Stomach (tissue), 9 donors: ENCODE results near the gene KRT25. TPM values are rescaled to one million over a fixed set of nuclear protein-coding genes. Genes with fewer than 3 reads are reported as not detected.

Source experiments
- DNase-seq, 2 donors: peaks; one replicate each; pipeline versions ENCODE4 v3.0.0 to v3.0.0-alpha.2; 2013 to 2019
- H3K27ac ChIP-seq, 5 donors: fragments of 200-600 bp in 4 of 5; sonication (generic) in 4 of 5; one replicate each; pipeline ENCODE4 v1.5.1; 2013 to 2019; ENCODE audit warnings: mild to moderate bottlenecking in 1 of 5, moderate library complexity in 1 of 5
- H3K27me3 ChIP-seq, 3 donors: fragments of 200-600 bp; sonication (generic); one replicate each; pipeline ENCODE4 v1.5.1; 2017 to 2019; ENCODE audit warnings: mixed run types in 1 of 3
- H3K36me3 ChIP-seq, 4 donors: fragments of 200-600 bp; sonication (generic); 1 replicate in 3 of 4; 2 replicates in 1 of 4; pipeline ENCODE4 v1.5.1; 2016 to 2019
- H3K4me1 ChIP-seq, 4 donors: fragments of 200-600 bp; sonication (generic); one replicate each; pipeline ENCODE4 v1.5.1; 2016 to 2019
- H3K4me3 ChIP-seq, 4 donors: fragments of 200-600 bp; sonication (generic) in 3 of 4; one replicate each; pipeline ENCODE4 v1.5.1; 2016 to 2019; ENCODE audit warnings: mild to moderate bottlenecking in 1 of 4
- H3K9me3 ChIP-seq, 4 donors: fragments of 200-600 bp; sonication (generic); one replicate each; pipeline ENCODE4 v1.5.1; 2016 to 2019
- EP300 ChIP-seq: sonication (generic); formaldehyde crosslinking; IDR thresholded peaks from one replicate; pipeline ENCODE4 v1.6.1; 2017; ENCODE audit warnings: antibody characterized with exemption
- POLR2A ChIP-seq, 4 donors: fragments of 450-650 bp; IDR thresholded peaks; one replicate each; pipeline ENCODE4 v1.6.1; 2016; ENCODE audit warnings: antibody characterized with exemption in 4 of 4, control low read depth in 2 of 4, mild to moderate bottlenecking in 1 of 4, moderate library complexity in 1 of 4
- POLR2AphosphoS5 ChIP-seq, 3 donors: sonication (generic); formaldehyde crosslinking; IDR thresholded peaks; one replicate each; pipeline ENCODE4 v1.6.1; 2016; ENCODE audit warnings: antibody characterized with exemption in 3 of 3
- WGBS, 5 donors: extraction: QIAGEN DNeasy Blood & Tissue Kit in 3 of 5; methylation state at CpG; one replicate each; pipeline versions ENCODE4 v1.1.5 to v1.1.7; 2013 to 2018; 5-methylcytosine and 5-hydroxymethylcytosine counted together
- intact Hi-C: fragments of 100-400 bp; cut with DNase I; formaldehyde crosslinking; loops from one replicate; pipeline ENCODE4 v1.15.1; 2023; ENCODE audit warnings: low total_unique reads
- polyA plus RNA-seq, 3 donors: library from polyadenylated mRNA; stranded (reverse); fragments of 200-250 nt; gene quantifications; one replicate each; pipeline ENCODE4 v1.2.3, GENCODE V29; 2013
- total RNA-seq, 5 donors: library from RNA; depleted of rRNA; stranded (reverse); fragments of >200 nt; gene quantifications; one replicate each; pipeline versions ENCODE4 v1.1.0 to v1.2.3, GENCODE V29; 2014 to 2016
- TF ChIP-seq, protein P1 (sequence below), 7 experiments: fragments of 450-650 bp in 4 of 7; fragments of 200-600 bp in 3 of 7; sonication (generic) in 3 of 7; IDR thresholded peaks; one replicate each; pipeline ENCODE4 v1.5.1; 2016 to 2019; ENCODE audit warnings: antibody characterized with exemption in 7 of 7, control low read depth in 2 of 7, mild to moderate bottlenecking in 1 of 7
- donor health status: healthy with polysubstance abuse.
- donor health status: Bipolar disorder and iron deficiency.
- donor health status: healthy.

KRT25 gene
- total and polyA plus RNA-seq, 8 donors: not detected

GRCh38 chr17:40779181-40779909 is 24.2 kb upstream of the KRT25 start:
- H3K27me3 ChIP-seq: peaks cover 0 to 56% (median 9%) of the 10 kb centered on the region in 3 donors
- H3K27ac ChIP-seq: no peak overlapping the region
- no peaks in the 10 kb centered on the region for H3K36me3 ChIP-seq
- DNase-seq: peak in 1 of 2 donors; percentile 50
- peak overlapping the region in 3 of 4 donors; percentile 9 to 25 (median 23) for H3K4me3 ChIP-seq
- H3K9me3 ChIP-seq: no peaks in the 10 kb centered on the region
- whole genome bisulfite sequencing, 5 donors: 18 to 32% (median 27%) methylated on average over 35 to 37 of the region's 37 CpGs
- TF ChIP-seq POLR2AphosphoS5 (IDR thresholded peaks at IDR 0.05) (no peak), EP300 (no peak), POLR2A (IDR thresholded peaks at IDR 0.05) (no peak)
- TF ChIP-seq, protein P1, sequence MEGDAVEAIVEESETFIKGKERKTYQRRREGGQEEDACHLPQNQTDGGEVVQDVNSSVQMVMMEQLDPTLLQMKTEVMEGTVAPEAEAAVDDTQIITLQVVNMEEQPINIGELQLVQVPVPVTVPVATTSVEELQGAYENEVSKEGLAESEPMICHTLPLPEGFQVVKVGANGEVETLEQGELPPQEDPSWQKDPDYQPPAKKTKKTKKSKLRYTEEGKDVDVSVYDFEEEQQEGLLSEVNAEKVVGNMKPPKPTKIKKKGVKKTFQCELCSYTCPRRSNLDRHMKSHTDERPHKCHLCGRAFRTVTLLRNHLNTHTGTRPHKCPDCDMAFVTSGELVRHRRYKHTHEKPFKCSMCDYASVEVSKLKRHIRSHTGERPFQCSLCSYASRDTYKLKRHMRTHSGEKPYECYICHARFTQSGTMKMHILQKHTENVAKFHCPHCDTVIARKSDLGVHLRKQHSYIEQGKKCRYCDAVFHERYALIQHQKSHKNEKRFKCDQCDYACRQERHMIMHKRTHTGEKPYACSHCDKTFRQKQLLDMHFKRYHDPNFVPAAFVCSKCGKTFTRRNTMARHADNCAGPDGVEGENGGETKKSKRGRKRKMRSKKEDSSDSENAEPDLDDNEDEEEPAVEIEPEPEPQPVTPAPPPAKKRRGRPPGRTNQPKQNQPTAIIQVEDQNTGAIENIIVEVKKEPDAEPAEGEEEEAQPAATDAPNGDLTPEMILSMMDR (IDR thresholded peaks at IDR 0.05): no peak
- H3K4me1 ChIP-seq: no peaks in the 10 kb centered on the region
- intact Hi-C loops: no loop called here

GRCh38 chr17:40778461-40778860 is 23.3 kb upstream of the KRT25 start:
- Histone ChIP-seq H3K27me3 (peaks cover 0 to 56% (median 9%) of the 10 kb centered on the region in 3 donors), H3K9me3 (no peaks in the 10 kb centered on the region), H3K4me3 (no peak overlapping the region), H3K27ac (no peak overlapping the region), H3K36me3 (no peaks in the 10 kb centered on the region), H3K4me1 (no peaks in the 10 kb centered on the region)
- WGBS, 5 donors: 67 to 84% (median 74%) methylated on average over 5 of the region's 5 CpGs
- intact Hi-C loops: no loop called here
- no peak for TF ChIP-seq EP300
- TF ChIP-seq POLR2AphosphoS5 (IDR thresholded peaks at IDR 0.05): no peak
- no peak for TF ChIP-seq POLR2A (IDR thresholded peaks at IDR 0.05)
- TF ChIP-seq, protein P1 (IDR thresholded peaks at IDR 0.05): no peak
- DNase-seq: no peak

- WGBS, 5 donors: 85 to 92% (median 87%) methylated on average over 3 of the region's 3 CpGs
- intact Hi-C loops: no loop called here
- Histone ChIP-seq H3K9me3 (no peaks in the 10 kb centered on the region), H3K4me1 (no peaks in the 10 kb centered on the region), H3K27me3 (peaks cover 0 to 61% (median 9%) of the 10 kb centered on the region in 3 donors), H3K36me3 (no peaks in the 10 kb centered on the region), H3K4me3 (no peak overlapping the region), H3K27ac (no peak overlapping the region)
- TF ChIP-seq POLR2A (IDR thresholded peaks at IDR 0.05): no peak
- TF ChIP-seq EP300: no peak
- TF ChIP-seq POLR2AphosphoS5 (IDR thresholded peaks at IDR 0.05): no peak
- TF ChIP-seq, protein P1 (IDR thresholded peaks at IDR 0.05): no peak
- DNase-seq: no peak
These were observed 22.8 kb upstream of the KRT25 start for GRCh38 chr17:40777971-40778370.

GRCh38 chr17:40777459-40777858 is 22.3 kb upstream of the KRT25 start:
- TF ChIP-seq, protein P1 (IDR thresholded peaks at IDR 0.05): no peak
- TF ChIP-seq EP300 (no peak), POLR2A (IDR thresholded peaks at IDR 0.05) (no peak), POLR2AphosphoS5 (IDR thresholded peaks at IDR 0.05) (no peak)
- DNase-seq: no peak
- intact Hi-C loops: no loop called here
- H3K9me3 ChIP-seq: no peaks in the 10 kb centered on the region
- no peak overlapping the region for H3K27ac ChIP-seq
- H3K4me1 ChIP-seq: no peaks in the 10 kb centered on the region
- H3K4me3 ChIP-seq: no peak overlapping the region
- 61 to 77% (median 69%) methylated on average over 7 of the region's 7 CpGs for WGBS, 5 donors
- no peaks in the 10 kb centered on the region for H3K36me3 ChIP-seq
- peaks cover 0 to 66% (median 9%) of the 10 kb centered on the region in 3 donors for H3K27me3 ChIP-seq
